IMR-90 (cell line): ENCODE data around the gene SLC7A7.

Experiments
- BHLHE40 ChIP-seq: fragments of 150-350 bp; IDR thresholded peaks from 2 replicates; pipeline ENCODE4 v1.6.1; 2016; ENCODE audit warnings: mild to moderate bottlenecking, low read depth, low read length
- FOS ChIP-seq: fragments of 150-350 bp; IDR thresholded peaks from 2 replicates; pipeline ENCODE4 v1.6.1; 2016; ENCODE audit warnings: low read depth, low read length
- MAFK ChIP-seq: IDR thresholded peaks from 2 replicates; pipeline ENCODE4 v1.6.1; 2012; ENCODE audit warnings: low read depth, low read length, improper control_type of control experiment
- MXI1 ChIP-seq: IDR thresholded peaks from 2 replicates; pipeline ENCODE4 v1.6.1; 2012; ENCODE audit warnings: low read depth, mild to moderate bottlenecking, low read length, moderate library complexity, borderline replicate concordance
- POLR2A ChIP-seq: IDR thresholded peaks from 2 replicates; pipeline ENCODE4 v1.6.1; 2012; ENCODE audit warnings: mild to moderate bottlenecking, low read depth, low read length
- RAD21 ChIP-seq: IDR thresholded peaks from 2 replicates; pipeline ENCODE4 v1.6.1; 2012; ENCODE audit warnings: low read length, improper control_type of control experiment
- RCOR1 ChIP-seq: IDR thresholded peaks from 2 replicates; pipeline ENCODE4 v1.6.1; 2012; ENCODE audit warnings: mild to moderate bottlenecking, low read length, improper control_type of control experiment; ENCODE audit not compliant: insufficient replicate concordance
- TF ChIP-seq, protein P1 (sequence below): conservative IDR thresholded peaks from 2 replicates; pipeline ENCODE4 v1.5.1; 2012; ENCODE audit warnings: mild to moderate bottlenecking, low read depth, low read length, improper control_type of control experiment

DNA sequence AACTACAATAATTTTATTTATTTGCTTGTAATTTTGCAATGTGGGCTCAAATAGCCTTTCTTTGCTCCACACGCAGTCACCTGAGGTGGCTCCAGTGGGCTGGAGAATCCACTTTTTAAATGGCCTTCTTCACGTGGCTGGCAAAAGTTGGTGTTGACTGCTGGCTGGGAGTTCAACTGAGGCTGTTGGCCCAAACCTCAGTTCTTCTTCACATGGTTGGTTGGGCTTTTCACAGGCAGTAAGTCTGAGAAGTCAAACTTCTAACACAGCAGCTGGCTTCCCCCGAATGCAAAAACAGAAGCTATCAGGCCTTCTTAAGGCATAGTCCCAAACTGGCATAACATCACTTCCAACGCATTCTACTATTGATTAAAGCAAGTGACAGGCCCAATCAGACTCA is 50.9 kb downstream of the SLC7A7 start:
- TF ChIP-seq POLR2A, result no peak
- TF ChIP-seq, protein P1, sequence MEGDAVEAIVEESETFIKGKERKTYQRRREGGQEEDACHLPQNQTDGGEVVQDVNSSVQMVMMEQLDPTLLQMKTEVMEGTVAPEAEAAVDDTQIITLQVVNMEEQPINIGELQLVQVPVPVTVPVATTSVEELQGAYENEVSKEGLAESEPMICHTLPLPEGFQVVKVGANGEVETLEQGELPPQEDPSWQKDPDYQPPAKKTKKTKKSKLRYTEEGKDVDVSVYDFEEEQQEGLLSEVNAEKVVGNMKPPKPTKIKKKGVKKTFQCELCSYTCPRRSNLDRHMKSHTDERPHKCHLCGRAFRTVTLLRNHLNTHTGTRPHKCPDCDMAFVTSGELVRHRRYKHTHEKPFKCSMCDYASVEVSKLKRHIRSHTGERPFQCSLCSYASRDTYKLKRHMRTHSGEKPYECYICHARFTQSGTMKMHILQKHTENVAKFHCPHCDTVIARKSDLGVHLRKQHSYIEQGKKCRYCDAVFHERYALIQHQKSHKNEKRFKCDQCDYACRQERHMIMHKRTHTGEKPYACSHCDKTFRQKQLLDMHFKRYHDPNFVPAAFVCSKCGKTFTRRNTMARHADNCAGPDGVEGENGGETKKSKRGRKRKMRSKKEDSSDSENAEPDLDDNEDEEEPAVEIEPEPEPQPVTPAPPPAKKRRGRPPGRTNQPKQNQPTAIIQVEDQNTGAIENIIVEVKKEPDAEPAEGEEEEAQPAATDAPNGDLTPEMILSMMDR, result no peak
- no peak for TF ChIP-seq MXI1
- no peak for TF ChIP-seq RAD21
- no peak for TF ChIP-seq BHLHE40
- no peak for TF ChIP-seq FOS
- no peak for TF ChIP-seq MAFK
- TF ChIP-seq RCOR1, result no peak
